IMR-90 (cell line): ENCODE data around the gene PFDN6. TPM values are rescaled to one million over a fixed set of nuclear protein-coding genes. Genes with fewer than 3 reads are reported as not detected.

Experiments used
- ATAC-seq: fragments of 200-7000 bp; cut with Tn5 transposase; 2 replicates; pipeline ENCODE4 v1.9.1; 2020; ENCODE audit warnings: low read depth, mild to moderate bottlenecking, moderate library complexity
- BruUV-seq: library from RNA; stranded (reverse); fragments of 400-500 nt; replicated peaks from 2 replicates; lab custom pipeline; 2021; lab: Mats Ljungman, UMichigan
- CTCF ChIA-PET: fragments of 300-600 bp; formaldehyde crosslinking; extraction: SDS; loops from one replicate; lab custom pipeline; 2021; ENCODE audit warnings: antibody characterized with exemption; lab: Yijun Ruan, JAX
- POLR2A ChIA-PET: fragments of 300-600 bp; sonication (Branson Sonifier 250); formaldehyde crosslinking; loops from one replicate; lab custom pipeline; 2022; ENCODE audit warnings: antibody characterized with exemption; ENCODE audit not compliant: unreplicated experiment; lab: Charles Lee
- DNase-seq: peaks from one replicate; pipeline ENCODE4 v3.0.0; 2013
- H2AFZ ChIP-seq: replicated peaks from 2 replicates; pipeline ENCODE3; 2013; ENCODE audit warnings: low read length, mild to moderate bottlenecking; ENCODE audit not compliant: poor library complexity
- H2AK5ac ChIP-seq: 2 replicates; pipeline ENCODE4 v1.6.1; 2013; ENCODE audit warnings: low read depth, low read length, inconsistent platforms
- H2AK9ac ChIP-seq: replicated peaks from 2 replicates; pipeline ENCODE3; 2013; ENCODE audit warnings: mild to moderate bottlenecking, low read depth, low read length, moderate library complexity; ENCODE audit not compliant: poor library complexity
- H2BK120ac ChIP-seq: 2 replicates; pipeline ENCODE4 v1.6.1; 2013; ENCODE audit warnings: low read depth, low read length, inconsistent platforms
- H2BK15ac ChIP-seq: 3 replicates; pipeline ENCODE4 v1.6.1; 2013; ENCODE audit warnings: low read depth, low read length, inconsistent platforms
- H2BK20ac ChIP-seq: 2 replicates; pipeline ENCODE4 v1.6.1; 2013; ENCODE audit warnings: low read depth, mild to moderate bottlenecking, inconsistent platforms, low read length, moderate library complexity
- H2BK5ac ChIP-seq: 2 replicates; pipeline ENCODE4 v1.6.1; 2013; ENCODE audit warnings: mild to moderate bottlenecking, low read depth, low read length, inconsistent platforms; ENCODE audit not compliant: poor library complexity, severe bottlenecking
- H3K14ac ChIP-seq: replicated peaks from 2 replicates; pipeline ENCODE4 v1.6.1; 2013; ENCODE audit warnings: low read depth, low read length, inconsistent platforms
- H3K18ac ChIP-seq: 2 replicates; pipeline ENCODE4 v1.6.1; 2013; ENCODE audit warnings: low read depth, low read length, control low read depth
- H3K23ac ChIP-seq: 2 replicates; pipeline ENCODE4 v1.6.1; 2013; ENCODE audit warnings: low read depth, low read length, inconsistent platforms
- H3K27ac ChIP-seq: 2 replicates; pipeline ENCODE4 v1.5.1; 2013; ENCODE audit warnings: mild to moderate bottlenecking, control low read depth, low read length; ENCODE audit not compliant: insufficient read depth
- H3K27me3 ChIP-seq: 2 replicates; pipeline ENCODE4 v1.6.1; 2013; ENCODE audit warnings: low read length; ENCODE audit not compliant: control insufficient read depth, insufficient read depth
- H3K36me3 ChIP-seq: 2 replicates; pipeline ENCODE4 v1.6.1; 2013; ENCODE audit warnings: low read length, mixed read lengths; ENCODE audit not compliant: control insufficient read depth, insufficient read depth
- H3K4ac ChIP-seq: 2 replicates; pipeline ENCODE4 v1.6.1; 2013; ENCODE audit warnings: low read depth, low read length, inconsistent platforms
- H3K4me1 ChIP-seq: 2 replicates; pipeline ENCODE4 v1.6.1; 2013; ENCODE audit warnings: low read length, mixed read lengths; ENCODE audit not compliant: control insufficient read depth, insufficient read depth
- H3K4me2 ChIP-seq: 2 replicates; pipeline ENCODE4 v1.6.1; 2013; ENCODE audit warnings: low read depth, mild to moderate bottlenecking, control low read depth, low read length, moderate library complexity
- H3K4me3 ChIP-seq: 2 replicates; pipeline ENCODE4 v1.5.1; 2013; ENCODE audit warnings: low read depth, mild to moderate bottlenecking, control low read depth, low read length, moderate library complexity; ENCODE audit not compliant: insufficient read depth
- H3K56ac ChIP-seq: 2 replicates; pipeline ENCODE4 v1.6.1; 2013; ENCODE audit warnings: low read length, inconsistent platforms; ENCODE audit not compliant: insufficient read depth; ENCODE audit errors: extremely low read depth
- H3K79me1 ChIP-seq, 2 experiments: 2 replicates each; pipeline ENCODE4 v1.6.1; 2013; ENCODE audit warnings: low read length in 2 of 2, inconsistent platforms in 1 of 2, low read depth in 1 of 2
- H3K9ac ChIP-seq: 2 replicates; pipeline ENCODE4 v1.6.1; 2013; ENCODE audit warnings: low read depth, low read length, control low read depth
- H3K9me1 ChIP-seq: 2 replicates; pipeline ENCODE4 v1.6.1; 2013; ENCODE audit warnings: low read length, inconsistent platforms; ENCODE audit not compliant: insufficient read depth
- H3K9me3 ChIP-seq: 2 replicates; pipeline ENCODE4 v1.6.1; 2013; ENCODE audit warnings: low read length; ENCODE audit not compliant: control insufficient read depth, insufficient read depth
- H4K20me1 ChIP-seq: 2 replicates; pipeline ENCODE4 v1.6.1; 2013; ENCODE audit warnings: low read length, inconsistent platforms; ENCODE audit not compliant: insufficient read depth
- H4K5ac ChIP-seq: 2 replicates; pipeline ENCODE4 v1.6.1; 2013; ENCODE audit warnings: mild to moderate bottlenecking, low read depth, low read length, control low read depth
- H4K8ac ChIP-seq, 2 experiments: 2 replicates each; pipeline ENCODE4 v1.6.1; 2013; ENCODE audit warnings: low read depth in 2 of 2, low read length in 2 of 2, control low read depth in 1 of 2, inconsistent platforms in 1 of 2
- H4K91ac ChIP-seq: 2 replicates; pipeline ENCODE4 v1.6.1; 2013; ENCODE audit warnings: low read depth, low read length, inconsistent platforms; ENCODE audit not compliant: insufficient read depth
- BHLHE40 ChIP-seq: fragments of 150-350 bp; IDR thresholded peaks from 2 replicates; pipeline ENCODE4 v1.6.1; 2016; ENCODE audit warnings: mild to moderate bottlenecking, low read depth, low read length
- CHD1 ChIP-seq: IDR thresholded peaks from 2 replicates; pipeline ENCODE4 v1.6.1; 2012; ENCODE audit warnings: low read depth, low read length, improper control_type of control experiment
- FOS ChIP-seq: fragments of 150-350 bp; IDR thresholded peaks from 2 replicates; pipeline ENCODE4 v1.6.1; 2016; ENCODE audit warnings: low read depth, low read length
- MAZ ChIP-seq: IDR thresholded peaks from 2 replicates; pipeline ENCODE4 v1.6.1; 2012; ENCODE audit warnings: low read depth, mild to moderate bottlenecking, low read length, improper control_type of control experiment, moderate library complexity, borderline replicate concordance
- MXI1 ChIP-seq: IDR thresholded peaks from 2 replicates; pipeline ENCODE4 v1.6.1; 2012; ENCODE audit warnings: low read depth, mild to moderate bottlenecking, low read length, moderate library complexity, borderline replicate concordance
- NFE2L2 ChIP-seq: fragments of 150-350 bp; IDR thresholded peaks from 2 replicates; pipeline ENCODE4 v1.6.1; 2016; ENCODE audit warnings: low read depth, mild to moderate bottlenecking, low read length
- POLR2A ChIP-seq: IDR thresholded peaks from 2 replicates; pipeline ENCODE4 v1.6.1; 2012; ENCODE audit warnings: mild to moderate bottlenecking, low read depth, low read length
- RCOR1 ChIP-seq: IDR thresholded peaks from 2 replicates; pipeline ENCODE4 v1.6.1; 2012; ENCODE audit warnings: mild to moderate bottlenecking, low read length, improper control_type of control experiment; ENCODE audit not compliant: insufficient replicate concordance
- RFX5 ChIP-seq: IDR thresholded peaks from 2 replicates; pipeline ENCODE4 v1.8.0; 2012; ENCODE audit warnings: low read depth, mild to moderate bottlenecking, low read length, moderate library complexity
- SMC3 ChIP-seq: fragments of 150-350 bp; IDR thresholded peaks from 2 replicates; pipeline ENCODE4 v1.6.1; 2016; ENCODE audit warnings: low read depth, mild to moderate bottlenecking, antibody characterized with exemption, low read length, moderate library complexity
- USF2 ChIP-seq: fragments of 150-350 bp; IDR thresholded peaks from 2 replicates; pipeline ENCODE4 v1.6.1; 2017; ENCODE audit warnings: mild to moderate bottlenecking, antibody characterized with exemption, low read length, low read depth
- WGBS, 2 experiments: methylation state at CpG; one replicate each; pipeline versions ENCODE4 v1.1.5 to v1.1.7; 2013; ENCODE audit warnings: missing lambda C conversion rate in 2 of 2; ENCODE audit not compliant: insufficient read length in 1 of 2; ENCODE audit errors: extremely low coverage in 2 of 2; 5-methylcytosine and 5-hydroxymethylcytosine counted together
- dilution Hi-C: fragments of 300-500 bp; cut with HindIII; formaldehyde crosslinking; loops from one replicate; pipeline ENCODE4 v1.14.3; 2018; ENCODE audit warnings: low sequenced_read_pairs; ENCODE audit not compliant: unreplicated experiment
- in situ Hi-C: fragments of 300-500 bp; cut with MboI; formaldehyde crosslinking; loops from 3 replicates; pipeline ENCODE4 v1.14.3; 2019; ENCODE audit warnings: low sequenced_read_pairs, inconsistent platforms, mixed read lengths
- intact Hi-C: fragments of 100-400 bp; cut with micrococcal nuclease; formaldehyde crosslinking; loops from 2 replicates; pipeline ENCODE4 v1.10.0; 2022
- polyA plus RNA-seq, 3 experiments: library from polyadenylated mRNA; depleted of rRNA; stranded (reverse); fragments of >200 nt; gene quantifications; 2 replicates each; pipeline ENCODE4 v1.2.3, GENCODE V29; 2012; ENCODE audit warnings: low replicate concordance in 1 of 3
- total RNA-seq: library from RNA; depleted of rRNA; stranded (reverse); fragments of >200 nt; gene quantifications from 2 replicates; pipeline ENCODE4 v1.2.3, GENCODE V29; 2012

PFDN6 gene
- total and polyA plus RNA-seq, 2 of the 4 experiments (the other 2 are of a cell fraction), result 24.4 to 92.1 TPM

GRCh38 chr6:33259032-33259431, 30.4 kb upstream of the PFDN6 start:
- in situ Hi-C loops, result no loop called here
- Histone ChIP-seq H2BK20ac (no peak overlapping the region), H3K56ac (no peak overlapping the region), H3K27me3 (no peaks in the 10 kb centered on the region), H4K91ac (no peak overlapping the region), H3K14ac (no peak overlapping the region), H3K79me1 (peaks cover 3 to 11% of the 10 kb centered on the region in 2 experiments; a peak in 2 of 4 replicates), H2AK9ac (no peak overlapping the region), H2BK5ac (no peak overlapping the region), H4K8ac (no peak overlapping the region), H2BK15ac (no peak overlapping the region), H3K4ac (no peak overlapping the region), H3K9me1 (no peaks in the 10 kb centered on the region), H3K4me2 (no peak overlapping the region), H3K27ac (no peak overlapping the region), H3K4me1 (no peaks in the 10 kb centered on the region), H3K9ac (no peak overlapping the region), H3K36me3 (peaks cover 23% of the 10 kb centered on the region), H2AK5ac (no peak overlapping the region), H4K5ac (no peak overlapping the region), H3K18ac (no peak overlapping the region), H2AFZ (no peak overlapping the region), H3K23ac (no peak overlapping the region), H4K20me1 (no peaks in the 10 kb centered on the region), H3K9me3 (no peaks in the 10 kb centered on the region), H2BK120ac (no peak overlapping the region), H3K4me3 (no peak overlapping the region)
- intact Hi-C loops, result no loop called here
- ATAC-seq (no peak), DNase-seq (no peak)
- CTCF ChIA-PET, result no interaction called here
- BruUV-seq, result no TSS peak
- POLR2A ChIA-PET, result no interaction called here
- TF ChIP-seq POLR2A, result no peak
- TF ChIP-seq CHD1, result no peak
- no peak for TF ChIP-seq FOS
- TF ChIP-seq MXI1, result no peak
- TF ChIP-seq RFX5, result no peak
- TF ChIP-seq RCOR1, result no peak
- no peak for TF ChIP-seq USF2
- no peak for TF ChIP-seq MAZ
- TF ChIP-seq BHLHE40, result no peak
- no peak for TF ChIP-seq SMC3
- no peak for TF ChIP-seq NFE2L2
- WGBS, 2 experiments, result no CpG with 5 or more reads among the region's 5 CpGs
- dilution Hi-C loops, result no loop called here
